Superior temporal gyrus (tissue), 1 donor: Measurements from ENCODE around the gene PGAM2.

ENCODE experiments used
- DNase-seq: peaks from one replicate; pipeline ENCODE4 v3.0.0-alpha.2; 2016; ENCODE audit errors: extremely low spot score

PGAM2 gene

DNA sequence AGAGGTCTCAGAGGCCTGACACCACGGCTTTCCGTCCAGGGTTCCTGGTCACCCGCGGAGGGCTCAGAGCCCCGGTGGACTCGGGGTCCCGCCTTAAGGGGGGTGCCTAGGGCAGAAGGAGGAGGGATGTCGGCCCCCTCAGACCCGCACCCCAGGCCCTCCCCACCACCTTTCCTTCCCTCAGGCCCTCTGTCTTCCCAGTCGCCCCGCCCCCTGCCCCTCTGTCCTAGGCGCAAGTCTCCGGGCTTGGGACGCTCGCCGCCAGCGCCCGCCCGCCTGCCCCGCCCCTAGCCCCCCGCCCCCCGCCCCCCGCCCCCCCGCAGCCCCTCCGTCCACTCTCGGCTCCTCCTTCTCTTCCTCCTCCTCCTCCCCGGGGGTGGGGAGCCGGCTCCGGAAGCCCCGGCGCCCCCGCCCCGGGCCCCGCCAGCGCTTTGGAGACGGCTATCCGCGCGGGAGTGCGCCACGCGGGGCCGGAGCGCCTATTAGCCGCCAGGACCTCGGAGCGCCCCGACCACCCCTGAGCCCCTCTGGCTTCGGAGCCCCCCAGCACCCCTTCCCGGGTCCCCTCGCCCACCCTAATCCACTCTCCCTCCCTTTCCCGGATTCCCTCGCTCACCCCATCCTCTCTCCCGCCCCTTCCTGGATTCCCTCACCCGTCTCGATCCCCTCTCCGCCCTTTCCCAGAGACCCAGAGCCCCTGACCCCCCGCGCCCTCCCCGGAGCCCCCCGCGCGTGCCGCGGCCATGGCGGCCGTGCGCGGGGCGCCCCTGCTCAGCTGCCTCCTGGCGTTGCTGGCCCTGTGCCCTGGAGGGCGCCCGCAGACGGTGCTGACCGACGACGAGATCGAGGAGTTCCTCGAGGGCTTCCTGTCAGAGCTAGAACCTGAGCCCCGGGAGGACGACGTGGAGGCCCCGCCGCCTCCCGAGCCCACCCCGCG, 38.8 kb upstream of the PGAM2 start, which contains the start of gene AEBP1:
TSS of gene AEBP1 (plus strand) at position 423 of the 937 bp plus-strand sequence. CDS start at position 744, 321 bp downstream.
- DNase-seq, result no peak

DNA sequence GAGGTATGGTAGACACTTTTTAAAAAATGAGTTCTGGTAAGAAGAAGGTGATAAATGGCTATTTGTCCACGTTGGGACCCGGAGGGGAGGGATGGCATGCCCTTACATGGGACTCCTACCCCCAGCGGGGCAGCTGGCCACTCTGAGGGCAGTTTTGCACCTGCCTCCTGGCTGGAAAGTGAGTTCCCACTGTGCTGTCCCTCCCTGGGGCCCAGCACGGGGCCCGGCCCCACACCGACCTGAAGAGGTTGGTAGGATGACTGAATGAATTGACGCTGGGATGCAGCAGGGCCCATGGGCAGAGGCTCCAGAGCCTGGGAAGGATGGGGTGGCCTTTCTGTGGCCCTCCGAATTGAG, 38.2 kb upstream of the PGAM2 start:
- no peak for DNase-seq

DNA sequence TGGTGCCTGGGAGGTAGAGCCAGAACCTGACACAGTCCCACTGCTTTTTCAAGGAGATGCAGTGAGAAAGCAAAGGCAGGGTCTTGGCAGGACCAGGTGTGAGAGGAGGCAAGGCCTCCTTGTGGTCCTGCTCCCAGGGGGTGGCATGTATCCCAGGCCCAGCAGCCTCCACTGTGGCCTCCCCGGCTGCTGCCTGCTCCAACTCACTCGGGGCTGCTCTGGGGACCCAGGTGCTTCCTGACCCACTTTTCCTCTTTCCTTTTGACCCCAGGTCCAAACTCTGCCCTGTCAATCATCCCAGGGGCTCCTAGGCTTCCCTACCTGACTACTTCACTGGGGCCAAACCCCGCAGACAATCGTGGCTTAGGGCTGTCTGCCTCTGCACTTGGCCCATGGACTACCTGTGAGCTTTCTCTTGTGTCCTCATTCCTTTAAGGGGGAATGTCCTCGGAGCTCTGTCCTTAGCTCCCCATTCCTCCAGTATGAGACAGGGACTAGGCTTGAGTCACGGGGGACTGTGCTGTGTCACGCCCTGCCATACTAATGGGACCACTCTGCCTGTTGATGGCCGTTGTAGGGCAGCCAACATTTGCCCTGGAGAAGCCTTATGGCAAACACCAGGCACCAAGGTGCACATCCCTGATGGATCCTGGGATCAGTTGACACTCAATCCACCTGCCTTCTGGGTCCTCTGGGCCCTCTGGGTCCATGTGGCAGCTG, 37.6 kb upstream of the PGAM2 start:
- no peak for DNase-seq

DNA sequence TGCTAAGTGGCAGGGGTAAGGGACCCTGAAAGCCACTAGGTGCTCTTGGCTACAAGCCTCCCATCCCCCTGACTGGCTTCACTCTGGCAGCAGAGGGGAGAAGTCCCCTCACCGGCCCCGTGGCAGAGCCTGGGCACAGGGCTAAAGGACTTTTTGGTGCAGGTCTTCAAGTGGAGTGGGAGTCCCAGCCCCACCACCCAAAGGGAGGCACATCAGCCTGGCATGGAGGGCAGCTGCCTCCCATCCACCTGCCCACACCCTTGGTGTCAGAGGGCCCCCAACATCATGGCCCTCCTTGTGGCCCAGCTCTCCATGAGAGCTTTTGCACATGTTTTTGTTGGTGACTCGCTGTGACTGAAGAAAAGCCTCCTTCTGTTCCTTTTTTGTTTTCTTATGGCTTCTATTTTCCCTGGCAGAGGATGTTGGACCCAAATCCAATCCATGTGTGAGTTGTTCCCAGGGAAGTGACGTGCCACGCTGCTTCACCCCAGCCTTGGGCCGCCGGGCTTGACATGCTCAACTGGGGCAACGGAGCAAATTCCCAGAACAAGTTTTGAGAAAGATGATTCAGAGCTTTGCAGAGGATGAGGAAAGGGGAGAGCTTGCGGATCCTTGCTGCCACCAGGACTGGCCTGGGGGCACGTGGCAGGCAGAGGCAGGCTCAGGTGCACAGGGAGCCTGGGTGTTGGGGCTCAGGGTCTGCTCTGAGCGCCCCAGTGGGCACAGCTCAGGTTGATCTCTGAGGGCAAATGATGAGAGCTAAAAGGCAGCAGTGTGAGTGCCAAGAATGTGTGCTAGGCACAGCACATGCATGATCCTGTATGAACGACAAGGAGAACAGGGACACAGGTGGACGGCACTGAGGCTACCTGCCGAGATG, 36.8 kb upstream of the PGAM2 start:
- DNase-seq, result no peak

DNA sequence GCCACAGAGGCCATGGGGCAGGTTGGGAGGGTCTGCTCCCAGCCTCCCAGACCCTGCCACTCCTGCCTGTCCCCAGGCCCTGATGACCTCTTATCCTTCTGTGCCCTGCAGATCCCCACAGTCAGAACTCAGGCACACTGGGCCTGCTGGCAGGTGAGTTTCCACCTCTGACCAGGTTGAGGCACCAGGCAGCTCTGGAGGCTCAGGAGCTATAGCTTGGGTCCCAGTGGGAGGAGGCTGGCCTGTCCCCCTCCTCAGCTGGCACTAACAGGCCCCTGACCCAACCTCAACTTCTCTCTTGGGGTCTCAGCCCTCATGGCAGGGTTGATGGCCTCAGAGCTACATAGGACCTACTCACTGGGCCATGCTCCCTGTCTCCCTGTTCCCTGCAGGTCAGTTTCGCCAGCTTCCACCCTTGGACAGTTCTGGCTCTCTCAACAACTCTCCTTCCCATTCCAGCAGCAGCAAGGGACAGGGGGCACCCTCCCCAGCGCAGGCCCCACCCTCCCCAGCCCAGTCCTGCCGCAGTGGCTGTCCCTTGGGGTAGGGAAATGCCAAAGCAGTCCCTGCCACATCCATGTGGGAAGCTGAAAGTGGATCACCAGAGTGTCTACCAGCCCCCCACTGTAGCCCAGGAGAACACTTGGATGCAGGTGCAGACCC, 36.1 kb upstream of the PGAM2 start:
- DNase-seq, result no peak

DNA sequence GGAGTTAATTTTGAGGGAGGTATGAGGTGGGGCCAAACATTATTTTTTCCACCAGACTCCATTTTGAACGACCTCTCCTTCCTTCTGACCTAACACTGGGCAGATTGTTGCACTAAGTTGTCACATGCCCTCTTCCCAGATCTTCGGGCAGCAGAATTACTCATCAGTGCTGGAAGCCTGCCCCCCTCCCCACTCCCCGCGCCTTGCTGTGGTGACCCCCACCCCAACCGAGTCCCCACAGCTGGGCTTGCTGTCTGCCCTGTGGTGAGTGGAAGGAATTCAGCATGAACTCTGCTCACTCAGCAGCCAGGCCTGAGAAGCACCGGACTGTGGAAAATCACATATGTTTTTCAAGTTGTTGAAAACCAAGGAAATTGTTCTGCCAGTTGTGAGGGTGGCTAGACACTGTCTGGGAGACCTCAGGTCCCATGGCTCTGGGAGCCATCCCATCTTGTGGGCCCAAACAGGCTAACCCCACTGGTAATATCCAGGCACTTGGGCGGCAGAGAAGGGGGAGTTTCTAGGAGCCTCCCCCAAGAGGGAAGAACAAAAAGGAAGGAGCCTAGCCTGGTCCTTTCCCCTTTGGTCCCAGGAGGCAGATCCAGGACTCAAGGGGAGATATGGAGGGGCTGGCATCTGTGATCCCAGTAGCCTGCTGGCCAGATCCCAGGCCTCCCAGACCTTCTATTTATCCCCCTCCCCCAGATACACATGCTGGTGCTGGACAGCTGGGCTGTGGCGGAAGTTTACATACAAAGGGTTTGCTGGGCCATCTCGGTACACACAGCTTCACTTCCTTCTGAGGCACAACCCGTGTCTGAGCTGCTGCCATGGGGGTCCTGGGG, 35.3 kb upstream of the PGAM2 start:
- no peak for DNase-seq

DNA sequence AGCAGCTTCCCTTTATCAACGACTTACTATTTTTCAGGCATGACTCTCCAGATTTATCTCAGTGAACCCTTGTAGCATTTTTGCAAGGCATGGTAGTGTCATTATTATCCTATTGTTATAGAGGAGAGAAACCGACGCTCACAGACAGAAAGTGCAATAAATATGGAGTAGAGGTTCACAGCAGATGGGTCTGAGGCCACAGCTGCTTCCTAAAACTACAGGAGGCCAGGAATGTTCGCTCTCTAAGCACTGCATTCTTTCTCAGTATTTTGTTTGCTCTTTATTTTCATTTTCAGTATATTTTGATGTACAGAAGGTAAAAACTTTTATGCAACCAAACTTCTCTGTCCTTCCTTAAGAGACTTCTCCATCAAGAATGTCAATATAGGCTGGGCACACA, 34.3 kb upstream of the PGAM2 start:
- DNase-seq, result no peak

DNA sequence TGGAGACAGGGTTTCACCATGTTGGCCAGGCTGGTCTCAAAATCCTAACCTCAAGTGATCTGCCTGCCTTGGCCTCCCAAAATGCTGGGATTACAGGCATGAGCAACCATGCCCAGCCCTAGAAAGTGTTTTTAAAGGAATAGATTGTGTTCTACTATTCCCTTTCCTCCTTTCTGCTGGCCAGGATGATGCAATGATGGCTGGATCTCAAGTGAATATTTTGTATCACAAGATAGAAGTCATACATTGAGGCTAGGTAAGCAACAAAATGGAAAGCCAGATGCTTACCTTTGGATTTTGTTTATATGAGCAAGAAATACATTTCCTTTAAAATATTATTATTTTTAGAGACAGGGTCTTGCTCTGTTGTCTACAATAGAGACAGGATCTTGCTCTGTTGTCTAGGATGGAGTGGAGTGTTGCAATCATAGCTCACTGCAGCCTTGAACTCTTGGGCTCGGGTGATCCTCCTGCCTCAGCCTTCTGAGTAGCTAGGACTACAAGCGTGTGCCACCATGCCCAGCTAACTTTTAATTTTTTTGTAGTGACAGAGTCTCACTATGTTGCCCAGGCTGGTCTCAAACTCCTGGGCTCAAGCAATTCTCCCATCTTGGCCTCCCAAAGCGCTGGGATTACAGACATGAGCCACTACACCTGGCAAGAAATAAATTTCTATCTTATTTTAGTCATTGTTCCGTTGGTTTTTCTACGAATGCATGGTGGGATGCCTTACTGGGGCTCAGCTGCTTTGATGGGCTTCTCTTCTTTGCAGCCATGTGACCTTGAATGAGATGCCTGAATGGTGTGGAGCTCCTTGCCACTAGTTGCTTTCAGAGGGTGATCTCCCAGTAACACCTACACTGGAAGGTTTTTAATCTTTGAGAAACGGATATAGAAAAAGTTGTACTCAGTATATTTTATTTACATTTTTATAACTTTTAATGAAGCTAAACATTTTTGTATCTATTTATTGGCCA, 33.0 kb upstream of the PGAM2 start:
- no peak for DNase-seq

DNA sequence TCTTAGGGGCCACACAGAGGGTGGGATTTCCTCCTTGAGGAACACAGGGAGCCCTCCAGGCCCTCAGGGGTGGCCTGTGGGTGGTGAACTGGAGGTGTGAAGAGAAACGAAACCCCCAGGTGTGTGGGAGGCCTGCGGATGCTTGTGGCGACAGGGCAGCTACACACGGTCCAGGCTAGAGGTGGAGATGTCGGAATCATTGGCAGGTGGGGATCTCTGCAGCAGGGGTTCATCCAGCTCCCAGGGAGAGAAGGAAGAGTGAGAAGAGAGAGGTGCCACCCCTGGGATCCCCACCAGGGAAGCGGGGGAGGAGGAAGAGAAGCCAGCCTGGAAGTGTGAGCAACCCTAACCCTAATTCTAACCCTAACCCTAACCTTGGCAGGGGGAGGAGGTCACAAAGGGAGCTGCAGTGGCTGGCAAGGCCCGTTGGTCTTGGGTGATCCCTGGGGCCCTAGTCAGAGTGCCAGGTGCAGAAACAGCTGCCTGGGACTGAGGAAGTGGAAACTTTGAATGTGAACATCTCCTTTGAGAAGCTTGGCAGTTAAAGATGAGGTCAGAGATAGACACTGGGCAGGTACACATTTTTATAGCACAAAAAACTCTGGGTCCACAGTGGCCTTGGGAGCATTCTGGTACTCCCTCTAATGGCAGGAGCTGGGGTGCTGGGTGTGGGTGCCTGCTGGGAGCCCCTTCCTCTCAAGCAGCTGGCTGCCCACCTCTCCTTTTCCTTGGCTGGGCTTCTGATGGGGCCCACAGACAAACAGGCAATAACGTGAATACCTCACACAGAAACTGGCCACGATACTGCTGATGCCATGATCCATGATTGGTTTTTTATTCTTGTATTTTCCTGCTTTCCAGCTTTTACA, 31.9 kb upstream of the PGAM2 start:
- no peak for DNase-seq

DNA sequence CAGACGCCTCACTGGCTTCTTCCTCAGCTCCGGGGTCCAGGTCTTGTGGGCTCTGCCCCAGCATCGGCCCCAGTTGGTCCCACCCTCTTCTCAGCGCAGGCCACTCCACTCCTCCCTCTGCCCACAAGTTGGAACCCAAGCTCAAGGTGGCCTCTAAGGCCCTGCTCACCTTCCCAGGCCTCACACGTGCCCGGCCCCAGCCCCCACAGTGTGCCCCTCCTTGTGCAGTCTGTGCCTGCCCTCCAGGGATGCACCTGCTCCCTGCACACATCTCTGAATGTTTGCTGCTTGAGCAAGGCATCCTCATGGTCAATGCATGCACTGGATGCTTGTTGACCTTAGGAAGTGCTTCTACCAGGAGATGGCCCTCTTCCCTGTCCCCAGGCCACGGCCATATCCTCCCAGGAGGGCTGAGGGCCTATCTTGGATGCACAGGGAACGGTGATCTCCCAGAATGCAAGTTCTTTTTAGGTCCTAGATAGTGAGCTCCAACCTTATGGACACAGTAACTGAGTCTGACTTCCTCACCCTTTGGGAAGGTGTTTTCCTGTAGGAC, 31.0 kb upstream of the PGAM2 start:
- no peak for DNase-seq

DNA sequence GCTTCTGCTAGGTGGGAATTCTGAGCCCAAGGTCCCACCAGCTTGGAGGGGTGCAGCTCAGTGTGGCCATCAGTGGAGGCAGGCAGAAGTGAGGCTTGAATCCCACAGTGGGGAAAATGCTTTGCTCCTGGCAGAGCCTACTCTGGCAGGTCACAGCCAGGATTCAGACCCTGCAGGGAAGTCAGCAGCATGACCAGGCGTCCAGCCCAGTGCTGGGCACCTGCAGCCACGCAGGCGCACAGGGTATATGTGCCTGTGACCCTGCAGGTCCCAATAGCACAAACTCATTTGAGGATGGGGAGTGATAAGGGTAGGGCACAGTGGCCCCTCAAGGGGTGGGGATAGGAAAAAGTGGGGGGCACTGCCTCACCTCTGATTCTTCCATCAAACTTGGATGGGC, 30.4 kb upstream of the PGAM2 start:
- DNase-seq, result no peak

DNA sequence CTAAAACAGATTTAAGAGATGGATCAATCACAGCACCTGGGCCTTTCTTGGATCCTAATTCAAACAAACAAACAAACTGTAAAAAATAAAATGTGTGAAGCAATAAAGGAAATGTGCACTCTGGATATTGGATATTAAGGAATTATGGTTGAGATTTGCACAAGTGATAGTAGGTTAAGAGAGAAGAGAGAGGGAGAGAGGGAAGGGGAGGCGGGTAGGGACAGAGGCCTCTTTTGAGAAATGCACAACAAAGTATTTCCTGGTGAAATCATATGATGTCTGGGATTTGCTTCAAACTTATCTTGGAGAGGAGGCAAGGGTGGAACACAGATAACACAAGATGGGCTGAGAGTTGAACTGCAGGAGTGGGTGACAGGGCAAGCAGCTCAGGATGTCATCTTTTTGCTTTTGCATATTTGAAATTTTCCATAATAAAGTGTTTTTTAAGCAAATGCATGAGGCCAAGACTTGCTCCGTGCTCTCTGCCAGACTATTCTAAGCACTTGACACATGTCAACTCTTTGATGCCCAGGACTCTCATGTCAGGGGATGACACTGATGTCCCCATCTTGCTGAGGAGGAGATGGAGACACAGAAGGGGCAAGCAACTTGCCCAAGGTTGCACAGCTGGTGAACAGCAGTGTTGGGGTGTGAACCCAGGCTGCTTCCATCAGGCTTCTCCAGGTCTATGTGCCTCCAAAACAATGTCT, 29.7 kb upstream of the PGAM2 start:
- DNase-seq, result no peak

DNA sequence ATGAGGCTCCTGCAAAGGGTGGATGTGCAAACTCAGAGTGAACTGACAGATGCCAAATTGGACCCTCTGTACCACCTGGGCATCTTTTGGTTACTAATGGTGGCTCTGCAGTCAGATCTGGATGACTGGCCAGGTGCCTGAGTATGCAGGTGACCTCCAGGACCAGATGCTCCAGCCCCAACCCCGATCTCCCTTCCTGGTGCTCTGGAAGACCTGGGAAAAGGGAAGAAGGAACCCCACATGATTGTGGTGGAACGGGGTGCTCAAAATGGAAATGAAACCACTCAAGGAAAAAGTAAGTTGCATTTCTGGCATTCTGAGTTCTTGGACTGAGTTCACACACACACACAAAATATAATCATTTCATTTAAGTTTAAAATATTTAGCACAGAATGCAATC, 29.0 kb upstream of the PGAM2 start:
- DNase-seq, result no peak

DNA sequence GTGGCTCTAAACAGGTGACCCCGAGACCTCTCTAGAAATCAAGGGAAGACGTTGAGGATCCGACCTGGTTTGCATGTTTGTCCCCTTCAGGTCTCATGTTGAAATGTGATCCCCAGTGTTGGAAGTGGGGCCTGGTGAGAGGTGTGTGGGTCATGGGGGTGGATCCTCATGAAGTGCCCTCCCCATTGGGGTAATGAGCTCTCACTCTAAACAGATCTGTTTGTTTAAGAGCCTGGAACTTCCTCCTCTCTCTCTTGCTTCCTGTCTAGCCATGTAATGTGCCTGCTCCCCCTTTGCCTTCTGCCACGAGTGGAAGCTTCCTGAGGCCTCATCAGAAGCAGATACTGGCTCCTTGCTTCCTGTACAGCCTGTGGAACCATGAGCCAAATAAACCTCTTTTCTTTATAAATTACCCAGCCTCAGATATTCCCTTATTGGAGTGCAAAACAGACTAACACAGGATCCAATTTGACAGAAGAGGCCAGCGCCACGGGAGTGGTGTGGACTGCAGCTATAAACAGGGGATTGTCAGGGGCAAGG, 27.8 kb upstream of the PGAM2 start:
- DNase-seq, result no peak

DNA sequence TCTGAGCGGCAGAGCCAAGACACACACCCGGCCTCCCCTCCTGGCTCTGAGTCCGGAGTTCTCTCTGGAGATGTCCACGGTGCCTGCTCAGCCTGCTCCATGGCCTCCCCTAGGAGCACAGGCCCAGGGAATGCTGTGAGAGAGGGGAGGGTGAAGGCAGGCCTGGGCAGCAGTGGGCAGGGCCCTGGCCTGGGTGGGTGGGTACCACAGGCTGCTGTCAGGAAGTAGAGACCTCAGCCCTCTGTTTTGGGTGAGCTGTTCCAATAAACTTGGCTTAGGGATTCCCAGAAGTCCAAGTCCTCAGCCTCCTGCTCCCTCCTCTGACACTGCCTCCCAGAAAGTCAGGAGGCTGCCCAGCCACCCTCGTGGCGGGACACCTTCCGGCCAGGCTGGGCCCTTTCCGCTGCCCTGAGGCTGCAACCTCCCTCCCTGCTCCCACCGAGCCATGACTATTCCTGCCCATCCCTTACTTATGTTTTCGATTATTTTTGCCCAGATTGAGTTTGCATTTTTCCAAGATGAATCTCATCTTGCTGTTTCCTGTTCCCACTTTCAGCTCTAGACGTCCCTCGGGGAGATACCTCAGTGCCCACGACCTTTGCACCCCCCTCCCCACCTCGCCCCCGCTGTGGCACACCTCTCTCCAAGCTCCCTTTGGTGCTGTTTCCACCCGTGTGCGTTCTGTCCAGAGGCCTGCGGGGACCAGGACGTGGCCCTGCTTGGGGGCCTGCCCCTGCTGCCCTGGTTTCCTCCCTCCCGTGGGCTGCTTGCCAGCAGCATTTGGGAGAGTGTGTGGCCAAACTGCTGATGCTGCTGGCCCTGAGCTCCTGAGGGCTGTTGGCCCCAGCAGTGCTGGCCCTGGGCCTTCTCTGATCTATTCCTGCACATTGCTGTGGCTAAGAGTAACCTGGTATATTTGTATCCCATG, 22.8 kb upstream of the PGAM2 start:
- no peak for DNase-seq

DNA sequence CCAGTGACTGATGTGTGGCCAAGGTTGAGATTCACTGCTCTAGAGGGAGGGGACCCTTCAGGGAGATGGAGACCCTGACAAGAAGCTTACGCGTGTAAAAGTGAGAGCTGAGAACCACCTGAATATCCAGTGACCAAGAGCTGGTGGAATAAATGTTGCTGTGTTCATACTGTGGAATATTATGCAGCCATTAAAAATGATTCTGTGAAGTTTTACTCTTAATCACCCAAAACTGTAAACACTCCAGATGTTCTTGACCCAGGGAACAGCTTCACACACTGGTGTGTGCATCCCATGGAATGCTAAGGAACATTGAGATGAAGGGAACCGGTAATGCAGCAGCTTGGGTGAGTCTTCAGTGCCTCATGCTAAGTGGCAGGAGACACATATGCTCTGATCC, 21.3 kb upstream of the PGAM2 start:
- no peak for DNase-seq
